Testis (tissue), 2 donors: Measurements from ENCODE around the gene KCNC2.

Source experiments
- POLR2A ChIP-seq: fragments of 450-650 bp; IDR thresholded peaks from one replicate; pipeline ENCODE4 v1.6.1; 2017; ENCODE audit warnings: antibody characterized with exemption, mild to moderate bottlenecking, moderate library complexity
- TF ChIP-seq, protein P1 (sequence below), 3 experiments: fragments of 450-650 bp in 2 of 3; fragments of 200-600 bp in 1 of 3; sonication (generic) in 1 of 3; IDR thresholded peaks; one replicate each; pipeline ENCODE4 v1.5.1; 2016 to 2019; ENCODE audit warnings: antibody characterized with exemption in 3 of 3, mild to moderate bottlenecking in 2 of 3, moderate library complexity in 1 of 3

- TF ChIP-seq, protein P1, sequence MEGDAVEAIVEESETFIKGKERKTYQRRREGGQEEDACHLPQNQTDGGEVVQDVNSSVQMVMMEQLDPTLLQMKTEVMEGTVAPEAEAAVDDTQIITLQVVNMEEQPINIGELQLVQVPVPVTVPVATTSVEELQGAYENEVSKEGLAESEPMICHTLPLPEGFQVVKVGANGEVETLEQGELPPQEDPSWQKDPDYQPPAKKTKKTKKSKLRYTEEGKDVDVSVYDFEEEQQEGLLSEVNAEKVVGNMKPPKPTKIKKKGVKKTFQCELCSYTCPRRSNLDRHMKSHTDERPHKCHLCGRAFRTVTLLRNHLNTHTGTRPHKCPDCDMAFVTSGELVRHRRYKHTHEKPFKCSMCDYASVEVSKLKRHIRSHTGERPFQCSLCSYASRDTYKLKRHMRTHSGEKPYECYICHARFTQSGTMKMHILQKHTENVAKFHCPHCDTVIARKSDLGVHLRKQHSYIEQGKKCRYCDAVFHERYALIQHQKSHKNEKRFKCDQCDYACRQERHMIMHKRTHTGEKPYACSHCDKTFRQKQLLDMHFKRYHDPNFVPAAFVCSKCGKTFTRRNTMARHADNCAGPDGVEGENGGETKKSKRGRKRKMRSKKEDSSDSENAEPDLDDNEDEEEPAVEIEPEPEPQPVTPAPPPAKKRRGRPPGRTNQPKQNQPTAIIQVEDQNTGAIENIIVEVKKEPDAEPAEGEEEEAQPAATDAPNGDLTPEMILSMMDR (IDR thresholded peaks at IDR 0.05) = no peak
- no peak for TF ChIP-seq POLR2A
Observed at GRCh38 chr12:75236206-75236605, 26.6 kb upstream of the KCNC2 start.
